Common myeloid progenitor, CD34-positive (primary cell): Measurements from ENCODE around the gene HDAC4.

Experiments used
- CTCF ChIA-PET: fragments of 350-600 bp; sonication (Branson Sonifier 250); formaldehyde crosslinking; loops from one replicate; lab custom pipeline; 2021; ENCODE audit warnings: antibody characterized with exemption; lab: Charles Lee
- POLR2A ChIA-PET: fragments of 350-600 bp; sonication (Branson Sonifier 250); formaldehyde crosslinking; loops from one replicate; lab custom pipeline; 2021; ENCODE audit warnings: antibody characterized with exemption; lab: Charles Lee
- DNase-seq, 3 donors: peaks; one replicate each; pipeline versions ENCODE4 v3.0.0 to v3.0.0-alpha.2; 2013
- H3K27ac ChIP-seq, 2 experiments: 1 replicate in 1 of 2; 2 replicates in 1 of 2; pipeline ENCODE4 v1.7.0; 2013; ENCODE audit warnings: inconsistent platforms in 2 of 2, low read length in 2 of 2, mild to moderate bottlenecking in 2 of 2, low read depth in 1 of 2, moderate library complexity in 1 of 2; ENCODE audit not compliant: severe bottlenecking in 2 of 2, insufficient read depth in 1 of 2, poor library complexity in 1 of 2
- H3K27me3 ChIP-seq, 5 experiments: replicated peaks in 2 of 5; 1 replicate in 3 of 5; 2 replicates in 2 of 5; pipeline versions ENCODE4 v1.6.1 to v1.7.0; 2013; ENCODE audit warnings: low read length in 4 of 5, mild to moderate bottlenecking in 2 of 5, moderate library complexity in 2 of 5, inconsistent platforms in 1 of 5; ENCODE audit not compliant: insufficient read depth in 5 of 5, control insufficient read depth in 4 of 5
- H3K36me3 ChIP-seq, 4 experiments: 1 replicate in 2 of 4; 2 replicates in 2 of 4; pipeline versions ENCODE4 v1.6.1 to v1.7.0; 2013; ENCODE audit warnings: low read length in 3 of 4, control low read depth in 1 of 4, mild to moderate bottlenecking in 1 of 4; ENCODE audit not compliant: control insufficient read depth in 4 of 4, insufficient read depth in 4 of 4
- H3K4me1 ChIP-seq, 4 experiments: 1 replicate in 3 of 4; 2 replicates in 1 of 4; pipeline versions ENCODE4 v1.6.1 to v1.7.1; 2013; ENCODE audit warnings: low read length in 3 of 4, mild to moderate bottlenecking in 3 of 4, control low read depth in 1 of 4, inconsistent platforms in 1 of 4, moderate library complexity in 1 of 4; ENCODE audit not compliant: control insufficient read depth in 4 of 4, insufficient read depth in 4 of 4; ENCODE audit errors: control extremely low read depth in 1 of 4
- H3K4me3 ChIP-seq, 7 experiments: 1 replicate in 4 of 7; 2 replicates in 3 of 7; pipeline versions ENCODE4 v1.5.1 to v1.7.0; 2013; ENCODE audit warnings: mild to moderate bottlenecking in 7 of 7, low read length in 6 of 7, moderate library complexity in 6 of 7, inconsistent platforms in 2 of 7, low read depth in 2 of 7, control low read depth in 1 of 7; ENCODE audit not compliant: insufficient read depth in 4 of 7, control insufficient read depth in 1 of 7; ENCODE audit errors: extremely low read depth in 1 of 7
- H3K9me3 ChIP-seq, 5 experiments: 1 replicate in 4 of 5; 2 replicates in 1 of 5; pipeline versions ENCODE4 v1.6.1 to v1.7.1; 2013; ENCODE audit warnings: low read length in 4 of 5, mild to moderate bottlenecking in 2 of 5, inconsistent platforms in 1 of 5, low read depth in 1 of 5, moderate library complexity in 1 of 5; ENCODE audit not compliant: control insufficient read depth in 4 of 5, insufficient read depth in 2 of 5; ENCODE audit errors: control extremely low read depth in 1 of 5
- WGBS: methylation state at CpG from one replicate; pipeline ENCODE4 v1.1.5; 2013; ENCODE audit not compliant: insufficient coverage; 5-methylcytosine and 5-hydroxymethylcytosine counted together

The HDAC4 gene

GRCh38 chr2:239092571-239093294 lies 308.1 kb downstream of the HDAC4 start:
- peaks cover 2 to 15% (median 5%) of the 10 kb centered on the region in 4 experiments for H3K36me3 ChIP-seq
- 95% methylated on average over 22 of the region's 27 CpGs for WGBS
- DNase-seq, result no peak

GRCh38 chr2:239089884-239090283 lies 310.9 kb downstream of the HDAC4 start:
- 98% methylated on average over 12 of the region's 13 CpGs for WGBS
- Histone ChIP-seq H3K27ac (no peak overlapping the region), H3K4me3 (no peak overlapping the region), H3K36me3 (peaks cover 2 to 18% (median 7%) of the 10 kb centered on the region in 4 experiments), H3K4me1 (no peaks in the 10 kb centered on the region), H3K27me3 (no peaks in the 10 kb centered on the region), H3K9me3 (no peaks in the 10 kb centered on the region)
- CTCF ChIA-PET, result interaction anchor here (1.1 kb wide), 1 partner anchor 10 kb away, joined by 3 read pairs; no protein-coding TSS in a partner anchor
- DNase-seq, result no peak
- POLR2A ChIA-PET, result no interaction called here

More at GRCh38 chr2:239092571-239093294, 308.1 kb downstream of the HDAC4 start:
- no peaks in the 10 kb centered on the region for H3K4me1 ChIP-seq
- no peaks in the 10 kb centered on the region for H3K9me3 ChIP-seq
- ChIA-PET CTCF (interaction anchor here (0.6 kb wide), 1 partner anchor 14 kb away, joined by 3 read pairs; no protein-coding TSS in a partner anchor), POLR2A (no interaction called here)
- H3K27me3 ChIP-seq, result no peaks in the 10 kb centered on the region
- H3K27ac ChIP-seq, result no peak overlapping the region
- H3K4me3 ChIP-seq, result no peak overlapping the region

- no peak for DNase-seq
These were observed 313.6 kb downstream of the HDAC4 start for GRCh38 chr2:239087046-239087710.

DNA sequence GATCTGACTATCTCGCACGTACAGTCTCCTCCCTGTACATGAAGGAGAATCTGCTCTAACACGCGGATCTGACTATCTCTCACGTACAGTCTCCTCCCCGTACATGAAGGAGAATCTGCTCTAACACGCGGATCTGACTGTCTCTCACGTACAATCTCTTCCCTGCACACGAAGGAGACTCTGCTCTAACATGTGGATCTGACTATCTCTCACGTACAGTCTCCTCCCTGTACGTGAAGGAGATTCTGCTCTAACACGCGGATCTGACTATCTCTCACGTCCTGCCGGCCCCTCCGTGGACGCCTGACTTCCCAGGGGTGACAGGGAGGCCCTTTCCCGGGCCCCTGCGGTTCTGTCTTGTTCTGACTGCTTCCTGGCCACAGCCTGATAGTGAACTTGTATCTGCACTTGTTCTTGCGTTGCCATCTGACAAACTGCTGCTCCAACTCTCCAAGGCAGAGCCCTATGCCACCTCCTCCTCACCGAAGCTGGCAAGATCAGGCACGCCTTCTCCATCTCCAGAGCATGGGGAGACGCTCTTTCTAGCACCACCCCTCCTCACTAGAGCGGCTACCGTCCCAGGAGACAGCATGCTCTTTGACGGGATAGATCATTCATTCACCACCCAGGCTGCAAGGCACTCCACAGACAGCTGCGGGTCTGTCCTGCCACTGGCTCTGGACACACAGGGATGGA lies 314.3 kb downstream of the HDAC4 start:
- CTCF ChIA-PET, result no interaction called here
- Histone ChIP-seq H3K9me3 (no peaks in the 10 kb centered on the region), H3K27me3 (no peaks in the 10 kb centered on the region), H3K36me3 (peaks cover 2 to 34% (median 7%) of the 10 kb centered on the region in 4 experiments), H3K27ac (no peak overlapping the region), H3K4me3 (no peak overlapping the region), H3K4me1 (no peaks in the 10 kb centered on the region)
- 96% methylated on average over 25 of the region's 28 CpGs for WGBS
- DNase-seq, result peak in 2 of 3 donors; percentile 1 to 44
- POLR2A ChIA-PET, result no interaction called here

More at GRCh38 chr2:239087046-239087710, 313.6 kb downstream of the HDAC4 start:
- H3K4me3 ChIP-seq, result no peak overlapping the region
- ChIA-PET CTCF (no interaction called here), POLR2A (no interaction called here)
- WGBS, result 95% methylated on average over 18 of the region's 21 CpGs
- H3K36me3 ChIP-seq, result peaks cover 2 to 28% (median 6%) of the 10 kb centered on the region in 4 experiments
- H3K27ac ChIP-seq, result no peak overlapping the region
- no peaks in the 10 kb centered on the region for H3K27me3 ChIP-seq
- no peaks in the 10 kb centered on the region for H3K9me3 ChIP-seq
- H3K4me1 ChIP-seq, result no peaks in the 10 kb centered on the region

DNA sequence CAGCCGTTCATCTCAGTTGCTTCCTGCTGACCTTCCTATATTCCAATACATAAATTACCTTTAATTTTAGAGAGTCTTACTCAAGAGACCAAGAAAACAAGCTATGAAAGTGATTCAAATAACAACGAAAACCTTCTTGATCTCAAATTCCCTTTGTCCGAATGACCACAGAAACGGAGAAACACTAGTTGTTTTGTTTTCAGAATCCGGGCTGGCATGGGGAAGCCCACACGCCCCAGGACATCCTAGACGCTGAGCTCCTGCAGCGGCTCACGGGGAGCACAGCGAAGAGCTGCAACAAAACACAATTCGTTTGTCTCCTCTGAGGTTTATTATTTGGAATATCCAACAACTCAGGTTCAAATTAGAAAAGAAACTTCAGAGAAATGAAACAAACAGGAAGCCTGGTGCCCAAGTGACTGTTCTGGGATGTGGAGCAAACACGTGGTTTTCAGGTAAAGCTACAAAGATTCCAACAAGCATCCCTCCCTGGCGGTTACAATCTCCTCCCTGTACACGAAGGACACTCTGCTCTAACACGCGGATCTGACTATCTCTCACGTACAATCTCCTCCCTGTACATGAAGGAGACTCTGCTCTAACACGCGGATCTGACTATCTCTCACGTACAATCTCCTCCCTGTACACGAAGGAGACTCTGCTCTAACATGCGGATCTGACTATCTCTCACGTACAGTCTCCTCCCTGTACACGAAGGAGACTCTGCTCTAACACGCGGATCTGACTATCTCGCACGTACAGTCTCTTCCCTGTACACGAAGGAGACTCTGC lies 315.4 kb downstream of the HDAC4 start:
- DNase-seq, result no peak
- no peak overlapping the region for H3K27ac ChIP-seq
- H3K36me3 ChIP-seq, result peaks cover 2 to 41% (median 9%) of the 10 kb centered on the region in 4 experiments
- 93% methylated on average over 21 of the region's 29 CpGs for WGBS
- no peak overlapping the region for H3K4me3 ChIP-seq
- ChIA-PET CTCF (no interaction called here), POLR2A (no interaction called here)
- H3K9me3 ChIP-seq, result no peaks in the 10 kb centered on the region
- no peaks in the 10 kb centered on the region for H3K4me1 ChIP-seq
- no peaks in the 10 kb centered on the region for H3K27me3 ChIP-seq

- DNase-seq, result no peak
- Histone ChIP-seq H3K9me3 (no peaks in the 10 kb centered on the region), H3K4me1 (no peaks in the 10 kb centered on the region), H3K27me3 (no peaks in the 10 kb centered on the region), H3K4me3 (no peak overlapping the region), H3K27ac (no peak overlapping the region), H3K36me3 (peaks cover 3 to 47% (median 12%) of the 10 kb centered on the region in 4 experiments)
- ChIA-PET CTCF (no interaction called here), POLR2A (no interaction called here)
- WGBS, result 97% methylated on average over 21 of the region's 24 CpGs
These were observed 316.8 kb downstream of the HDAC4 start for GRCh38 chr2:239084007-239084406.
